HepG2 (cell line): ENCODE results near the gene SIRT7. TPM values are rescaled to one million over a fixed set of nuclear protein-coding genes. Genes with fewer than 3 reads are reported as not detected.
A peak's percentile ranks its signal among the peaks of the same experiment; 100 is the strongest.

Source experiments
- AGO2 ChIP-seq: fragments of 200-400 bp; formaldehyde crosslinking; optimal IDR thresholded peaks from 2 replicates; pipeline ENCODE3; 2017; ENCODE audit warnings: mild to moderate bottlenecking, low read depth, low read length, moderate library complexity
- ESRRA ChIP-seq: sonication (generic); formaldehyde crosslinking; IDR thresholded peaks from 2 replicates; pipeline ENCODE4 v1.5.1; 2020; ENCODE audit warnings: mild to moderate bottlenecking, low read depth, missing genetic modification reagents
- MAX ChIP-seq: IDR thresholded peaks from 2 replicates; pipeline ENCODE4 v1.6.1; 2012; ENCODE audit warnings: inconsistent platforms
- MLXIP ChIP-seq: sonication (generic); formaldehyde crosslinking; IDR thresholded peaks from 2 replicates; pipeline ENCODE4 v1.9.0; 2021; ENCODE audit warnings: missing genetic modification reagents, borderline replicate concordance
- MTF1 ChIP-seq: sonication (generic); formaldehyde crosslinking; IDR thresholded peaks from 2 replicates; pipeline ENCODE4 v1.5.0; 2020; ENCODE audit warnings: missing genetic modification reagents
- NFIC ChIP-seq: IDR thresholded peaks from 2 replicates; pipeline ENCODE4 v1.6.1; 2012; ENCODE audit warnings: mild to moderate bottlenecking, low read length, inconsistent platforms
- RARA ChIP-seq: IDR thresholded peaks from 2 replicates; pipeline ENCODE4 v1.6.1; 2016; ENCODE audit warnings: missing genetic modification reagents, missing compliant biosample characterization
- REST ChIP-seq, 2 experiments: IDR thresholded peaks; 2 replicates each; pipeline ENCODE4 v1.6.1; 2011 to 2012; ENCODE audit warnings: low read length in 2 of 2, borderline replicate concordance in 1 of 2, low read depth in 1 of 2, mild to moderate bottlenecking in 1 of 2, moderate library complexity in 1 of 2
- SOX5 ChIP-seq: IDR thresholded peaks from 2 replicates; pipeline ENCODE4 v1.6.1; 2016; ENCODE audit warnings: borderline replicate concordance
- SP140L ChIP-seq: sonication (generic); formaldehyde crosslinking; IDR thresholded peaks from 2 replicates; pipeline ENCODE4 v1.4.0; 2020; ENCODE audit warnings: missing genetic modification reagents, borderline replicate concordance
- TBP ChIP-seq: sonication (generic); formaldehyde crosslinking; IDR thresholded peaks from 2 replicates; pipeline ENCODE4 v1.5.0; 2020; ENCODE audit warnings: missing genetic modification reagents
- YEATS4 ChIP-seq: sonication (generic); formaldehyde crosslinking; IDR thresholded peaks from 2 replicates; pipeline ENCODE4 v1.4.0; 2020; ENCODE audit warnings: missing genetic modification reagents, borderline replicate concordance
- ZBTB14 ChIP-seq: sonication (generic); formaldehyde crosslinking; IDR thresholded peaks from 2 replicates; pipeline ENCODE4 v1.4.0; 2020; ENCODE audit warnings: missing genetic modification reagents
- ZBTB7A ChIP-seq: sonication (generic); formaldehyde crosslinking; IDR thresholded peaks from 2 replicates; pipeline ENCODE4 v1.8.0; 2022; ENCODE audit warnings: mild to moderate bottlenecking, missing genetic modification reagents
- ZNF276 ChIP-seq: sonication (generic); formaldehyde crosslinking; IDR thresholded peaks from 2 replicates; pipeline ENCODE4 v1.4.0; 2020; ENCODE audit warnings: mild to moderate bottlenecking, low read depth, missing genetic modification reagents
- ZNF543 ChIP-seq: sonication (generic); formaldehyde crosslinking; IDR thresholded peaks from 2 replicates; pipeline ENCODE4 v1.4.0; 2020; ENCODE audit warnings: mild to moderate bottlenecking, missing genetic modification reagents
- ZNF619 ChIP-seq: sonication (generic); formaldehyde crosslinking; IDR thresholded peaks from 2 replicates; pipeline ENCODE4 v1.4.0; 2020; ENCODE audit warnings: mild to moderate bottlenecking, missing genetic modification reagents
- ZNF678 ChIP-seq: sonication (generic); formaldehyde crosslinking; IDR thresholded peaks from 2 replicates; pipeline ENCODE4 v1.4.0; 2020; ENCODE audit warnings: mild to moderate bottlenecking, missing genetic modification reagents
- ZNF709 ChIP-seq: sonication (generic); formaldehyde crosslinking; IDR thresholded peaks from 2 replicates; pipeline ENCODE4 v1.5.0; 2020; ENCODE audit warnings: mild to moderate bottlenecking, missing genetic modification reagents
- ZSCAN21 ChIP-seq: sonication (generic); formaldehyde crosslinking; IDR thresholded peaks from 2 replicates; pipeline ENCODE4 v1.8.0; 2022; ENCODE audit warnings: mild to moderate bottlenecking, missing genetic modification reagents, moderate library complexity, borderline replicate concordance
- polyA plus RNA-seq, 8 experiments: library from polyadenylated mRNA; depleted of rRNA in 3 of 8; stranded (reverse) in 7 of 8; unstranded in 1 of 8; fragments of >200 nt; fragmentation: Illumina TruSeq in 4 of 8; extraction: Trizol in 4 of 8; gene quantifications; 2 replicates each; pipeline versions ENCODE4 v1.2.1 to v1.2.3, GENCODE V29; 2011 to 2016; ENCODE audit warnings: low read depth in 4 of 8, missing spikeins in 1 of 8, mixed read lengths in 1 of 8; ENCODE audit not compliant: insufficient read depth in 1 of 8
- total RNA-seq, 5 experiments: library from RNA; depleted of rRNA; stranded (reverse); fragments of >200 nt; fragmentation: Illumina TruSeq; extraction: Trizol; gene quantifications; 2 replicates each; pipeline ENCODE4 v1.2.3, GENCODE V29; 2016; ENCODE audit warnings: low read depth in 1 of 5

Gene SIRT7
- total and polyA plus RNA-seq, 2 of the 13 experiments (the other 11 are each of a cell fraction or from before 2014, with no cell fraction given), result 8.3 to 24.8 TPM

- TF ChIP-seq ZNF709 (CRISPR knock-in tag) (peak; percentile 42; the same call in 1 of the 2 replicates), AGO2 (peak; percentile 89), ZNF276 (CRISPR knock-in tag) (no peak), ZBTB7A (CRISPR knock-in tag) (no peak), REST (IDR thresholded peaks at IDR 0.05; ENCODE audit: borderline replicate concordance in 1 of 2, low read depth in 1 of 2, low read length in 2 of 2) (no peak), MTF1 (CRISPR knock-in tag) (no peak), ZNF678 (peak; percentile 55; the same call in 1 of the 2 replicates), NFIC (peak; percentile 29; the same call in 1 of the 2 replicates), ESRRA (CRISPR knock-in tag) (no peak), MAX (peak; percentile 53), ZSCAN21 (CRISPR knock-in tag) (no peak), ZNF619 (CRISPR knock-in tag) (no peak; the same call in 1 of the 2 replicates), SP140L (CRISPR knock-in tag) (no peak), MLXIP (CRISPR knock-in tag) (peak; percentile 9; the same call in 1 of the 2 replicates), ZBTB14 (peak; percentile 26; the same call in 1 of the 2 replicates), ZNF543 (0 out of 2 replicates have a peak, but pooled peaks have one; percentile 24), RARA (CRISPR knock-in tag) (no peak), TBP (0 out of 2 replicates have a peak, but pooled peaks have one; percentile 4), YEATS4 (CRISPR knock-in tag) (no peak), SOX5 (CRISPR knock-in tag) (no peak)
Observed at GRCh38 chr17:81902023-81902652, 15.8 kb downstream of the SIRT7 start, which contains the start of gene NPB (continued).
